Measurements from ENCODE around the gene LRRTM4. TPM values are rescaled to one million over a fixed set of nuclear protein-coding genes. Genes with fewer than 3 reads are reported as not detected.
"Not testable (repeated sequence)": the region's sequence is repeated elsewhere in the genome, so short reads cannot be mapped to it uniquely, and the experiment has no call there.

Gene LRRTM4
- total and polyA plus RNA-seq, 8 donors: 0.15 to 1.3 (median 0.28) TPM; not detected in 1

DNA sequence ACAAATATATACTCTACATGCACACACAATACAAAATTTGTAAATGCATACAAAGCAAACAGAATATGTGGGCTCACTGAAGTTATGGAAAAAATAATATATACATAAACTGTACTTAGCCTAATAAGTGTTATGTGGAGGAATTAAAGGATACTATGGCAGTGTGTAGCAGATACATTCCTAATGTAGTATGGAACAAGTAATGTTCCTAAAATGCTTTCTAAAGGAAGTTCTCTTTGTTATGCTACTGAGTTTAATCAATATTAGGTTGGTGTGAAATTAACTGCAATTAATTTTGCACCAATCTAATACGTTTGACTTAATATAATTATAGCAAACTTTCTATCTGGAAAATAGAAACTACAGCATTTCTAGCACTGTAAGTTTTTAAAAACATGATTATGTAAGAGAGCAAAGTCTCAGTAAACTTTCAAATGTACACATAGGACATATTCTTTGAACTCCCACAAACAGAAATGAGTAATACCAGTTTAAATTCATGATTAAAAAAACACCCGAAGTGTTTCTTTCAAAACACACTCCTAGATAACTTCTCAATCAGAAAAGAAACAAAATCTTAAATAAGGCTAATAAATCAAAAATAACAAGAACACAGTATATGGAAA lies 331.3 kb downstream of the LRRTM4 start:
- intact Hi-C loops (cut with DNase I): no loop called here
- no peaks in the 10 kb centered on the region for H3K4me1 ChIP-seq
- H3K36me3 ChIP-seq: no peaks in the 10 kb centered on the region
- H3K27ac ChIP-seq: no peak overlapping the region
- H3K9me3 ChIP-seq: no peaks in the 10 kb centered on the region
- DNase-seq (no peak), ATAC-seq (no peak), FAIRE-seq (no peak)
- no peak for TF ChIP-seq CTCF (IDR thresholded peaks at IDR 0.05)
- H3K4me3 ChIP-seq: no peak overlapping the region
- no peaks in the 10 kb centered on the region for H3K27me3 ChIP-seq
- 18 to 20% methylated on average over 2 of the region's 2 CpGs for WGBS, 2 donors

GRCh38 chr2:77185052-77185451 lies 337.1 kb downstream of the LRRTM4 start:
- FAIRE-seq (no peak), ATAC-seq (no peak)
- WGBS, 2 donors: 51 to 54% methylated on average over 3 of the region's 3 CpGs

DNA sequence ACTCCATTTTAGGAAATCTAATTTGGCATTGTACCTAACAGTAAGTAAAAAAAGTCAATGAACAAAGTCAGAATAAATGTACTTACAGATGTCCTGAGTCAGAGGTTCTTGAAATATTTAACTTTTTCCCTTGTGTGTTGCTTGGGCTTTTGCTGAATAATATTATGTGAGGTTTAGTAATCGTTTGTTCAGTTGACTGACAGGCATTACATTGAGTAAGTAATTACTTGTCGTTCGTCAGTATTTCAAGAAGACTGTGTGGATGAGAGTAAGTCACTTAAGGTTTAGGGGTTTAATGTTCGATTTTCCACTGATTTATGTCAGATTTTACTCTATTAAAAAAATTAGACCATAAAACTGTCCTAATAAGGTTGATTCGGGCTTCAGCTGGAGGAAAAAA lies 342.9 kb downstream of the LRRTM4 start:
- WGBS, 2 donors: 39 to 45% methylated on average over 5 of the region's 5 CpGs
- FAIRE-seq: no peak
- no peak for DNase-seq
- Histone ChIP-seq H3K36me3 (no peaks in the 10 kb centered on the region), H3K27ac (no peak overlapping the region), H3K4me1 (no peaks in the 10 kb centered on the region), H3K9me3 (no peaks in the 10 kb centered on the region), H3K4me3 (no peak overlapping the region), H3K27me3 (no peaks in the 10 kb centered on the region)
- intact Hi-C loops (cut with DNase I): no loop called here
- ATAC-seq: no peak
- TF ChIP-seq CTCF (IDR thresholded peaks at IDR 0.05): no peak

More at GRCh38 chr2:77185052-77185451, 337.1 kb downstream of the LRRTM4 start:
- DNase-seq: no peak
- no peaks in the 10 kb centered on the region for H3K27me3 ChIP-seq
- no peak overlapping the region for H3K4me3 ChIP-seq
- H3K27ac ChIP-seq: no peak overlapping the region
- H3K36me3 ChIP-seq: no peaks in the 10 kb centered on the region
- TF ChIP-seq CTCF (IDR thresholded peaks at IDR 0.05): no peak
- H3K4me1 ChIP-seq: no peaks in the 10 kb centered on the region
- intact Hi-C loops (cut with DNase I): no loop called here
- H3K9me3 ChIP-seq: no peaks in the 10 kb centered on the region

DNA sequence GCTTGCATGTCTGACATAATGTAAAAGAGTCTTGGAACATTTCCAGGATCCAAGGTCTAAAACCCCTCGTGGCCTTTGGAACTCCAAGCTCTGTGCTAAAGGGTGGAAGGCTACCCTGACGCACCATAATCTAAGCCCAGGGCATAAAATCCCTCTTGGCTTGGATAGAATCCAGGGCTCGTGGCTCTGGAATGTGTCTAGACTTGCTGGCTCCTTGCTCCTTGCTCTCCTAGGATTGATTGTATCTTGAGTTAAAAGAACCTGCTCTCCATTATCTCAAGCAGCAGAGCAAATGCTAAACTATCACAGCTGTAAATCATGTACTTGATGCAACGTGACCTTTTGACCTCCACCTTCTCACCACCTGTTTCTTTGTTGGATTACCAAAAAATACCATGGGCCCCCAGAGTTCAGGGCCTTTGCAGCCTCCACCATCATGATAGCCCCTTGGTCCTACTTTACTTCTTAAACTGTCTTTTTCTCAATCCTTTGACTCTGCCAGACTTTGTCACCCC lies 346.9 kb downstream of the LRRTM4 start:
- H3K27me3 ChIP-seq; ATAC-seq; FAIRE-seq; H3K4me1 ChIP-seq; DNase-seq; H3K36me3 ChIP-seq; H3K27ac ChIP-seq; intact Hi-C loops (cut with DNase I); H3K9me3 ChIP-seq; H3K4me3 ChIP-seq: not testable (repeated sequence)
- WGBS, 2 donors: 50 to 53% methylated on average over 4 of the region's 4 CpGs

GRCh38 chr2:77169426-77169825 lies 352.8 kb downstream of the LRRTM4 start:
- TF ChIP-seq CTCF (IDR thresholded peaks at IDR 0.05): no peak
- Histone ChIP-seq H3K27me3 (no peaks in the 10 kb centered on the region), H3K27ac (no peak overlapping the region), H3K36me3 (no peaks in the 10 kb centered on the region), H3K4me3 (no peak overlapping the region), H3K9me3 (no peaks in the 10 kb centered on the region), H3K4me1 (no peaks in the 10 kb centered on the region)
- no peak for ATAC-seq
- no peak for DNase-seq
- no peak for FAIRE-seq
- intact Hi-C loops (cut with DNase I): no loop called here
- WGBS, 2 donors: 25 to 28% methylated on average over 2 of the region's 2 CpGs

DNA sequence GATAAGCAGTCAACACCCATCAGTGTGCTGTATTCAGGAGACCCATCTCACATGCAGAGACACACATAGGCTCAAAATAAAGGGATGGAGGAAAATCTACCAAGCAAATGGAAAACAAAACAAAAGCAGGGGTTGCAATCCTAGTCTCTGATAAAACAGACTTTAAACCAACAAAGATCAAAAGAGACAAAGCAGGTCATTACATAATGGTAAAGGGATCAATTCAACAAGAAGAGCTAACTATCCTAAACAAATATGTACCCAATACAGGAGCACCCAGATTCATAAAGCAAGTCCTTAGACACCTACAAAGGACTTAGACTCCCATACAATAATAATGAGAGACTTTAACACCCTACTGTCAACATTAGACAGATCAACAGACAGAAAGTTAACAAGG lies 358.2 kb downstream of the LRRTM4 start:
- not testable (repeated sequence) for ATAC-seq, FAIRE-seq

More for the DNA sequence above, 358.2 kb downstream of the LRRTM4 start:
- H3K4me3 ChIP-seq; H3K27ac ChIP-seq; H3K27me3 ChIP-seq; DNase-seq; H3K9me3 ChIP-seq; H3K4me1 ChIP-seq; intact Hi-C loops (cut with DNase I); H3K36me3 ChIP-seq: not testable (repeated sequence)

Measured in pancreas (tissue), 10 donors.